Stomach (tissue), 9 donors: Measurements from ENCODE around the gene SYCP2L. TPM values are rescaled to one million over a fixed set of nuclear protein-coding genes. Genes with fewer than 3 reads are reported as not detected.
A peak's percentile ranks its signal among the peaks of the same experiment; 100 is the strongest.

Source experiments
- DNase-seq, 2 donors: peaks; one replicate each; pipeline versions ENCODE4 v3.0.0 to v3.0.0-alpha.2; 2013 to 2019
- H3K27ac ChIP-seq, 5 donors: fragments of 200-600 bp in 4 of 5; sonication (generic) in 4 of 5; one replicate each; pipeline ENCODE4 v1.5.1; 2013 to 2019; ENCODE audit warnings: mild to moderate bottlenecking in 1 of 5, moderate library complexity in 1 of 5
- H3K27me3 ChIP-seq, 3 donors: fragments of 200-600 bp; sonication (generic); one replicate each; pipeline ENCODE4 v1.5.1; 2017 to 2019; ENCODE audit warnings: mixed run types in 1 of 3
- H3K36me3 ChIP-seq, 4 donors: fragments of 200-600 bp; sonication (generic); 1 replicate in 3 of 4; 2 replicates in 1 of 4; pipeline ENCODE4 v1.5.1; 2016 to 2019
- H3K4me1 ChIP-seq, 4 donors: fragments of 200-600 bp; sonication (generic); one replicate each; pipeline ENCODE4 v1.5.1; 2016 to 2019
- H3K4me3 ChIP-seq, 4 donors: fragments of 200-600 bp; sonication (generic) in 3 of 4; one replicate each; pipeline ENCODE4 v1.5.1; 2016 to 2019; ENCODE audit warnings: mild to moderate bottlenecking in 1 of 4
- H3K9me3 ChIP-seq, 4 donors: fragments of 200-600 bp; sonication (generic); one replicate each; pipeline ENCODE4 v1.5.1; 2016 to 2019
- CTCF ChIP-seq, 7 experiments: fragments of 450-650 bp in 4 of 7; fragments of 200-600 bp in 3 of 7; sonication (generic) in 3 of 7; IDR thresholded peaks; one replicate each; pipeline ENCODE4 v1.5.1; 2016 to 2019; ENCODE audit warnings: antibody characterized with exemption in 7 of 7, control low read depth in 2 of 7, mild to moderate bottlenecking in 1 of 7
- EP300 ChIP-seq: sonication (generic); formaldehyde crosslinking; IDR thresholded peaks from one replicate; pipeline ENCODE4 v1.6.1; 2017; ENCODE audit warnings: antibody characterized with exemption
- POLR2A ChIP-seq, 4 donors: fragments of 450-650 bp; IDR thresholded peaks; one replicate each; pipeline ENCODE4 v1.6.1; 2016; ENCODE audit warnings: antibody characterized with exemption in 4 of 4, control low read depth in 2 of 4, mild to moderate bottlenecking in 1 of 4, moderate library complexity in 1 of 4
- POLR2AphosphoS5 ChIP-seq, 3 donors: sonication (generic); formaldehyde crosslinking; IDR thresholded peaks; one replicate each; pipeline ENCODE4 v1.6.1; 2016; ENCODE audit warnings: antibody characterized with exemption in 3 of 3
- WGBS, 5 donors: extraction: QIAGEN DNeasy Blood & Tissue Kit in 3 of 5; methylation state at CpG; one replicate each; pipeline versions ENCODE4 v1.1.5 to v1.1.7; 2013 to 2018; 5-methylcytosine and 5-hydroxymethylcytosine counted together
- intact Hi-C: fragments of 100-400 bp; cut with DNase I; formaldehyde crosslinking; loops from one replicate; pipeline ENCODE4 v1.15.1; 2023; ENCODE audit warnings: low total_unique reads
- polyA plus RNA-seq, 3 donors: library from polyadenylated mRNA; stranded (reverse); fragments of 200-250 nt; gene quantifications; one replicate each; pipeline ENCODE4 v1.2.3, GENCODE V29; 2013
- total RNA-seq, 5 donors: library from RNA; depleted of rRNA; stranded (reverse); fragments of >200 nt; gene quantifications; one replicate each; pipeline versions ENCODE4 v1.1.0 to v1.2.3, GENCODE V29; 2014 to 2016
- donor health status: healthy with polysubstance abuse.
- donor health status: Bipolar disorder and iron deficiency.
- donor health status: healthy.

The SYCP2L gene
- total and polyA plus RNA-seq, 8 donors = 0.15 to 2.6 (median 0.58) TPM; not detected in 5

- Histone ChIP-seq H3K4me1 (peaks cover 0 to 13% (median 0%) of the 10 kb centered on the region in 4 donors), H3K9me3 (no peaks in the 10 kb centered on the region), H3K36me3 (no peaks in the 10 kb centered on the region), H3K27ac (no peak overlapping the region), H3K27me3 (peaks cover 0 to 9% (median 0%) of the 10 kb centered on the region in 3 donors), H3K4me3 (no peak overlapping the region)
- TF ChIP-seq POLR2AphosphoS5 (IDR thresholded peaks at IDR 0.05) (no peak), EP300 (no peak), CTCF (IDR thresholded peaks at IDR 0.05) (no peak), POLR2A (IDR thresholded peaks at IDR 0.05) (no peak)
- intact Hi-C loops = no loop called here
- WGBS, 5 donors = 41 to 60% (median 50%) methylated on average over 1 of the region's 1 CpG
- DNase-seq = peak in 1 of 2 donors; percentile 45
Observed at GRCh38 chr6:11008821-11009220, 122.0 kb downstream of the SYCP2L start.

GRCh38 chr6:11009353-11009752 is 122.5 kb downstream of the SYCP2L start:
- Histone ChIP-seq H3K27me3 (peaks cover 0 to 9% (median 0%) of the 10 kb centered on the region in 3 donors), H3K27ac (no peak overlapping the region), H3K4me3 (no peak overlapping the region), H3K36me3 (no peaks in the 10 kb centered on the region), H3K4me1 (peaks cover 0 to 13% (median 0%) of the 10 kb centered on the region in 4 donors), H3K9me3 (no peaks in the 10 kb centered on the region)
- 68 to 81% (median 73%) methylated on average over 6 of the region's 6 CpGs for WGBS, 5 donors
- intact Hi-C loops = no loop called here
- no peak for DNase-seq
- TF ChIP-seq CTCF (IDR thresholded peaks at IDR 0.05) (no peak), POLR2A (IDR thresholded peaks at IDR 0.05) (no peak), EP300 (no peak), POLR2AphosphoS5 (IDR thresholded peaks at IDR 0.05) (no peak)

- 20 to 46% (median 34%) methylated on average over 8 of the region's 8 CpGs for WGBS, 5 donors
- peak; percentile 40 to 74 for DNase-seq
- H3K4me3 ChIP-seq = no peak overlapping the region
- intact Hi-C loops = no loop called here
- H3K27me3 ChIP-seq = peaks cover 0 to 20% (median 0%) of the 10 kb centered on the region in 3 donors
- no peak overlapping the region for H3K27ac ChIP-seq
- TF ChIP-seq POLR2AphosphoS5 (IDR thresholded peaks at IDR 0.05) = no peak
- TF ChIP-seq EP300 = no peak
- no peak for TF ChIP-seq CTCF (IDR thresholded peaks at IDR 0.05)
- TF ChIP-seq POLR2A (IDR thresholded peaks at IDR 0.05) = no peak
- H3K9me3 ChIP-seq = no peaks in the 10 kb centered on the region
- peaks cover 0 to 13% (median 0%) of the 10 kb centered on the region in 4 donors for H3K4me1 ChIP-seq
- no peaks in the 10 kb centered on the region for H3K36me3 ChIP-seq
Observed at GRCh38 chr6:11011787-11012234, 125.0 kb downstream of the SYCP2L start.

- no peak overlapping the region for H3K4me3 ChIP-seq
- H3K4me1 ChIP-seq = peaks cover 0 to 13% (median 0%) of the 10 kb centered on the region in 4 donors
- no peak for DNase-seq
- H3K27ac ChIP-seq = no peak overlapping the region
- TF ChIP-seq POLR2A (IDR thresholded peaks at IDR 0.05) = no peak
- TF ChIP-seq EP300 = no peak
- TF ChIP-seq POLR2AphosphoS5 (IDR thresholded peaks at IDR 0.05) = no peak
- TF ChIP-seq CTCF (IDR thresholded peaks at IDR 0.05) = no peak
- no peaks in the 10 kb centered on the region for H3K36me3 ChIP-seq
- intact Hi-C loops = no loop called here
- WGBS, 5 donors = 20 to 39% (median 31%) methylated on average over 5 of the region's 5 CpGs
- peaks cover 0 to 20% (median 0%) of the 10 kb centered on the region in 3 donors for H3K27me3 ChIP-seq
- no peaks in the 10 kb centered on the region for H3K9me3 ChIP-seq
Observed at GRCh38 chr6:11012295-11012754, 125.5 kb downstream of the SYCP2L start.
